Measurements from ENCODE around the gene FAM3D.

DNA sequence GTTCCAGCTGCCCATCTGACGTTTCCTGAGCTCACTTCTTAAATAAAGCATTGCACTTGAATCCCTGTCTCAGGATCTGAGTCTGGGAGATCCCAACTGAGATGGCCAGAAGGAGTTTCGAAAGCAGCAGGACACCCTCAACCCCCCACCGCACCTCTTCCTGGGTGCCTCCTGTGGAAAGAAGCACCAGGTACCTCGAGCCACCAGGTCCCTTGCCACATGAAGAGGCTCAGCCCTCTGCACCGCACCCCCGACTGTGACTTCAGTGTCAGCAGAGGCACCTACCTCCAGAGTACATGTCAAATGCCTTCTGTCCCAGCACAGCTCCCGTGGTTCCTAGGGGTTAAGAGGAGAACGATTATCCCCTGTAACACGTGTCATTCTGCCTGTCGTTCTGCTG is 26.7 kb downstream of the FAM3D start:
- TF ChIP-seq, protein P1, sequence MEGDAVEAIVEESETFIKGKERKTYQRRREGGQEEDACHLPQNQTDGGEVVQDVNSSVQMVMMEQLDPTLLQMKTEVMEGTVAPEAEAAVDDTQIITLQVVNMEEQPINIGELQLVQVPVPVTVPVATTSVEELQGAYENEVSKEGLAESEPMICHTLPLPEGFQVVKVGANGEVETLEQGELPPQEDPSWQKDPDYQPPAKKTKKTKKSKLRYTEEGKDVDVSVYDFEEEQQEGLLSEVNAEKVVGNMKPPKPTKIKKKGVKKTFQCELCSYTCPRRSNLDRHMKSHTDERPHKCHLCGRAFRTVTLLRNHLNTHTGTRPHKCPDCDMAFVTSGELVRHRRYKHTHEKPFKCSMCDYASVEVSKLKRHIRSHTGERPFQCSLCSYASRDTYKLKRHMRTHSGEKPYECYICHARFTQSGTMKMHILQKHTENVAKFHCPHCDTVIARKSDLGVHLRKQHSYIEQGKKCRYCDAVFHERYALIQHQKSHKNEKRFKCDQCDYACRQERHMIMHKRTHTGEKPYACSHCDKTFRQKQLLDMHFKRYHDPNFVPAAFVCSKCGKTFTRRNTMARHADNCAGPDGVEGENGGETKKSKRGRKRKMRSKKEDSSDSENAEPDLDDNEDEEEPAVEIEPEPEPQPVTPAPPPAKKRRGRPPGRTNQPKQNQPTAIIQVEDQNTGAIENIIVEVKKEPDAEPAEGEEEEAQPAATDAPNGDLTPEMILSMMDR (conservative IDR thresholded peaks at IDR 0.05; ENCODE audit: low read length): no peak
- TF ChIP-seq EZH2phosphoT487 (IDR thresholded peaks at IDR 0.05; ENCODE audit: borderline replicate concordance): no peak

All from Loucy (cell line).